Endothelial cell of umbilical vein (primary cell): Measurements from ENCODE around the gene PFDN1. TPM values are rescaled to one million over a fixed set of nuclear protein-coding genes. Genes with fewer than 3 reads are reported as not detected.

ENCODE experiments used
- BruUV-seq: library from RNA; stranded (reverse); fragments of 400-500 nt; replicated peaks from 2 replicates; lab custom pipeline; 2021; lab: Mats Ljungman, UMichigan
- CTCF ChIA-PET: fragments of 300-600, 350-600 bp; sonication (Branson Sonifier 250); formaldehyde crosslinking; loops from one replicate; lab custom pipeline; 2021; ENCODE audit warnings: antibody characterized with exemption, inconsistent platforms; lab: Charles Lee
- POLR2A ChIA-PET: fragments of 300-600, 350-600 bp; sonication (Branson Sonifier 250); formaldehyde crosslinking; loops from one replicate; lab custom pipeline; 2021; ENCODE audit warnings: antibody characterized with exemption, inconsistent platforms; lab: Charles Lee
- DNase-seq: peaks from one replicate; pipeline ENCODE4 v3.0.0-alpha.2; 2011; ENCODE audit warnings: low read depth, low spot score
- FAIRE-seq: peaks from 2 replicates; lab custom pipeline; 2011; peaks lifted over from hg19 to GRCh38; lab: Jason Lieb, UNC
- H2AFZ ChIP-seq: 2 replicates; pipeline ENCODE4 v1.6.0; 2012; ENCODE audit warnings: low read depth, low read length, control low read depth, inconsistent platforms
- H3K27ac ChIP-seq: 2 replicates; pipeline ENCODE4 v1.5.1; 2011; ENCODE audit warnings: low read depth, mild to moderate bottlenecking, control low read depth, low read length, moderate library complexity; ENCODE audit not compliant: insufficient read depth
- H3K27me3 ChIP-seq, 2 experiments: 2 replicates each; pipeline versions ENCODE4 v1.6.0 to v1.6.1; 2011; ENCODE audit warnings: low read length in 2 of 2, mixed read lengths in 1 of 2; ENCODE audit not compliant: control insufficient read depth in 2 of 2, insufficient read depth in 2 of 2
- H3K36me3 ChIP-seq, 2 experiments: 2 replicates in 1 of 2; 3 replicates in 1 of 2; pipeline ENCODE4 v1.5.1; 2011; ENCODE audit warnings: low read length in 2 of 2, mild to moderate bottlenecking in 1 of 2, moderate library complexity in 1 of 2; ENCODE audit not compliant: control insufficient read depth in 2 of 2, insufficient read depth in 2 of 2; ENCODE audit errors: extremely low read depth in 1 of 2
- H3K4me1 ChIP-seq: 3 replicates; pipeline ENCODE4 v1.5.1; 2011; ENCODE audit warnings: mild to moderate bottlenecking, low read length; ENCODE audit not compliant: control insufficient read depth, insufficient read depth; ENCODE audit errors: extremely low read depth
- H3K4me2 ChIP-seq: 2 replicates; pipeline ENCODE4 v1.6.1; 2011; ENCODE audit warnings: low read length, control low read depth, mixed read lengths; ENCODE audit not compliant: insufficient read depth
- H3K4me3 ChIP-seq, 3 experiments: fragments of 200-600 bp in 1 of 3; sonication (generic), shearing (Covaris generic) in 1 of 3; replicated peaks in 1 of 3; 2 replicates each; pipeline ENCODE4 v1.5.1; 2011 to 2016; ENCODE audit warnings: control low read depth in 3 of 3, low read length in 3 of 3, mild to moderate bottlenecking in 2 of 3, inconsistent platforms in 1 of 3, low read depth in 1 of 3, moderate library complexity in 1 of 3; ENCODE audit not compliant: insufficient read depth in 1 of 3
- H3K79me2 ChIP-seq: 2 replicates; pipeline ENCODE4 v1.6.0; 2012; ENCODE audit warnings: low read length, inconsistent platforms; ENCODE audit not compliant: control insufficient read depth, insufficient read depth
- H3K9ac ChIP-seq: replicated peaks from 2 replicates; pipeline ENCODE3; 2011; ENCODE audit warnings: low read length, control low read depth; ENCODE audit not compliant: insufficient read depth; ENCODE audit errors: extremely low read depth
- H3K9me1 ChIP-seq: replicated peaks from 3 replicates; pipeline ENCODE4 v1.6.0; 2011; ENCODE audit warnings: mild to moderate bottlenecking, low read length; ENCODE audit not compliant: control insufficient read depth, insufficient read depth; ENCODE audit errors: extremely low read depth
- H3K9me3 ChIP-seq: replicated peaks from 2 replicates; pipeline ENCODE4 v1.5.1; 2012; ENCODE audit warnings: low read length, inconsistent platforms; ENCODE audit not compliant: control insufficient read depth, insufficient read depth
- H4K20me1 ChIP-seq: replicated peaks from 2 replicates; pipeline ENCODE3; 2011; ENCODE audit warnings: mild to moderate bottlenecking, low read length; ENCODE audit not compliant: control insufficient read depth, insufficient read depth; ENCODE audit errors: extremely low read depth
- EZH2 ChIP-seq: IDR thresholded peaks from 2 replicates; pipeline ENCODE4 v1.6.1; 2012; ENCODE audit warnings: borderline replicate concordance, low read depth, mild to moderate bottlenecking, moderate library complexity, low read length, inconsistent platforms; ENCODE audit not compliant: severe bottlenecking
- FOS ChIP-seq: IDR thresholded peaks from 2 replicates; pipeline ENCODE4 v1.6.1; 2011; ENCODE audit warnings: mild to moderate bottlenecking, low read length, moderate library complexity, borderline replicate concordance; ENCODE audit not compliant: insufficient read depth
- GATA2 ChIP-seq: IDR thresholded peaks from 2 replicates; pipeline ENCODE4 v1.7.0; 2011; ENCODE audit warnings: low read depth, mild to moderate bottlenecking, moderate library complexity, mixed read lengths, low read length; ENCODE audit not compliant: insufficient read length, insufficient read depth
- JUN ChIP-seq: IDR thresholded peaks from 2 replicates; pipeline ENCODE4 v1.6.1; 2011; ENCODE audit warnings: borderline replicate concordance, low read depth; ENCODE audit not compliant: insufficient read length, insufficient read depth
- MYC ChIP-seq: IDR thresholded peaks from one replicate; pipeline ENCODE4 v1.6.1; 2011; ENCODE audit warnings: mild to moderate bottlenecking, low read depth, low read length
- POLR2A ChIP-seq: IDR thresholded peaks from 2 replicates; pipeline ENCODE4 v1.6.1; 2012; ENCODE audit warnings: low read depth, mild to moderate bottlenecking, control low read depth, low read length
- POLR2AphosphoS5 ChIP-seq: IDR thresholded peaks from 2 replicates; pipeline ENCODE4 v1.6.1; 2012; ENCODE audit warnings: low read depth, mild to moderate bottlenecking, control low read depth, low read length, moderate library complexity; ENCODE audit not compliant: insufficient read depth
- dilution Hi-C: fragments of 300-500 bp; cut with MboI; formaldehyde crosslinking; loops from one replicate; pipeline ENCODE4 v1.15.0; 2019; ENCODE audit warnings: low sequenced_read_pairs; ENCODE audit not compliant: extremely low pct_ligation_motif_present
- intact Hi-C: fragments of 100-400 bp; cut with micrococcal nuclease; formaldehyde crosslinking; loops from one replicate; pipeline ENCODE4 v1.10.0; 2022
- polyA plus RNA-seq, 4 experiments: library from polyadenylated mRNA; depleted of rRNA in 3 of 4; stranded (reverse) in 3 of 4; unstranded in 1 of 4; fragments of >200 nt; gene quantifications; 2 replicates each; pipeline versions ENCODE4 v1.2.1 to v1.2.3, GENCODE V29; 2011 to 2012; ENCODE audit warnings: missing spikeins in 1 of 4
- total RNA-seq: library from RNA; stranded (reverse); gene quantifications from 2 replicates; pipeline ENCODE4 v1.2.3, GENCODE V29; 2021
- TF ChIP-seq, protein P1 (sequence below), 2 donors: IDR thresholded peaks; 1 replicate in 1 of 2; 2 replicates in 1 of 2; pipeline ENCODE4 v1.5.1; 2011; ENCODE audit warnings: low read length in 2 of 2, mild to moderate bottlenecking in 2 of 2, moderate library complexity in 2 of 2, control low read depth in 1 of 2, inconsistent platforms in 1 of 2, low read depth in 1 of 2; ENCODE audit not compliant: insufficient read depth in 1 of 2; ENCODE audit errors: extremely low read depth in 1 of 2
- TF ChIP-seq, protein P2 (sequence below): IDR thresholded peaks from 2 replicates; pipeline ENCODE4 v1.6.1; 2011; ENCODE audit not compliant: insufficient read depth, insufficient read length

PFDN1 gene
- total and polyA plus RNA-seq, 2 donors (not counting 3 experiments of a cell fraction or from before 2014, with no cell fraction given) = 107 to 158 TPM

DNA sequence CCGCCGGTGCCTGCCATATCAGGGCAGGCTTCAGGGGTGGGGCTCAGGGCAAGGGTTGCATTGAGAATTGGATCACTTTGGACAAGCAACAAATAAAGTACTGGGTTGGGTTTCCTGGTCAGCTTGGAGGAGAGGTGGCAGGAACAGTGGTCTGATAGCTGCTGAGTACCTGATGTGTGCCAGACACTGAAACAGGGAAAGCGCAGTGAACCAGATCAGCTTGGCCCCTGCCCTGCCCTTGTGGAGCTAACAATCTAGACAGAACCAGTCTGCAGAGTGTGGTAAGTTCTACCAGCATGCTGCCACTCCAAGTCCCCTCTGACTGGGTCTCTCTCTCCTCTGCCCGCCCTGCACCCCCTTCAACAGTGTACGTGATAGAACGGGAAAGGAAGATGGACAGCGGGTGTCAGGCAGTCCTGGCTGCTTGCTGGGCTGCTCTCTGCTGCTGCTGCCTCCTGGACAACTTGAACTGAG, 74.5 kb downstream of the PFDN1 start:
- H3K9me3 ChIP-seq = no peaks in the 10 kb centered on the region
- no peaks in the 10 kb centered on the region for H3K36me3 ChIP-seq
- POLR2A ChIA-PET = no interaction called here
- no peak overlapping the region for H3K9ac ChIP-seq
- intact Hi-C loops (no loop called here), dilution Hi-C loops (no loop called here)
- H3K79me2 ChIP-seq = no peaks in the 10 kb centered on the region
- no peaks in the 10 kb centered on the region for H3K9me1 ChIP-seq
- H3K4me3 ChIP-seq = no peak overlapping the region
- CTCF ChIA-PET = interaction anchor here (0.7 kb wide), 1 partner anchor 131 kb away, joined by 3 read pairs; no protein-coding TSS in a partner anchor
- FAIRE-seq (no peak), DNase-seq (no peak)
- no peaks in the 10 kb centered on the region for H3K27me3 ChIP-seq
- H4K20me1 ChIP-seq = no peaks in the 10 kb centered on the region
- no peak overlapping the region for H2AFZ ChIP-seq
- TF ChIP-seq, protein P1, sequence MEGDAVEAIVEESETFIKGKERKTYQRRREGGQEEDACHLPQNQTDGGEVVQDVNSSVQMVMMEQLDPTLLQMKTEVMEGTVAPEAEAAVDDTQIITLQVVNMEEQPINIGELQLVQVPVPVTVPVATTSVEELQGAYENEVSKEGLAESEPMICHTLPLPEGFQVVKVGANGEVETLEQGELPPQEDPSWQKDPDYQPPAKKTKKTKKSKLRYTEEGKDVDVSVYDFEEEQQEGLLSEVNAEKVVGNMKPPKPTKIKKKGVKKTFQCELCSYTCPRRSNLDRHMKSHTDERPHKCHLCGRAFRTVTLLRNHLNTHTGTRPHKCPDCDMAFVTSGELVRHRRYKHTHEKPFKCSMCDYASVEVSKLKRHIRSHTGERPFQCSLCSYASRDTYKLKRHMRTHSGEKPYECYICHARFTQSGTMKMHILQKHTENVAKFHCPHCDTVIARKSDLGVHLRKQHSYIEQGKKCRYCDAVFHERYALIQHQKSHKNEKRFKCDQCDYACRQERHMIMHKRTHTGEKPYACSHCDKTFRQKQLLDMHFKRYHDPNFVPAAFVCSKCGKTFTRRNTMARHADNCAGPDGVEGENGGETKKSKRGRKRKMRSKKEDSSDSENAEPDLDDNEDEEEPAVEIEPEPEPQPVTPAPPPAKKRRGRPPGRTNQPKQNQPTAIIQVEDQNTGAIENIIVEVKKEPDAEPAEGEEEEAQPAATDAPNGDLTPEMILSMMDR (IDR thresholded peaks at IDR 0.05; ENCODE audit: extremely low read depth in 1 of 2, insufficient read depth in 1 of 2, low read depth in 1 of 2, low read length in 2 of 2) = no peak
- no peak for TF ChIP-seq POLR2A
- no peak for TF ChIP-seq FOS
- TF ChIP-seq EZH2 = no peak
- no peak for TF ChIP-seq POLR2AphosphoS5
- TF ChIP-seq, protein P2, sequence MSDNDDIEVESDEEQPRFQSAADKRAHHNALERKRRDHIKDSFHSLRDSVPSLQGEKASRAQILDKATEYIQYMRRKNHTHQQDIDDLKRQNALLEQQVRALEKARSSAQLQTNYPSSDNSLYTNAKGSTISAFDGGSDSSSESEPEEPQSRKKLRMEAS = no peak
- TF ChIP-seq JUN = no peak
- TF ChIP-seq MYC = no peak
- no peak for TF ChIP-seq GATA2
- no peak overlapping the region for H3K27ac ChIP-seq
- no TSS peak for BruUV-seq
- H3K4me2 ChIP-seq = no peak overlapping the region
- no peaks in the 10 kb centered on the region for H3K4me1 ChIP-seq
